ENCODE data around the gene HP1BP3.

DNA sequence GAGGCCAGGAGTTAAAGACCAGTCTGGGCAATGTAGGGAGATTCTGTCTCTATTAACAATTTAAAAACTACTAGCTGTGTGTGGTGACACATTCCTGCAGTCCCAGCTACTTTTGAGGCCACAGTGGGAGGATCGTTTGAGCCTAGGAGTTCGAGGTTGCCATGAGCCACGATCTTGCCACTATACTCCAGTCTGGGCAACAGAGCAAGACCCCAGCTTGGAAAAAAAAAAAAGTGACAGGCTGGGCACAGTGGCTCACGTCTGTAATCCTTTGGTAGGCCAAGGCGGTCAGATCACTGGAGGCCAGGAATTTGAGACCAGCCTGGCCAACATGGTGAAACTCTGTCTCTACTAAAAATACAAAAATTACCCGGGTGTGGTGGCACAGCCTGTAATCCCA is 26.8 kb downstream of the HP1BP3 start:
- TF ChIP-seq, protein P1, sequence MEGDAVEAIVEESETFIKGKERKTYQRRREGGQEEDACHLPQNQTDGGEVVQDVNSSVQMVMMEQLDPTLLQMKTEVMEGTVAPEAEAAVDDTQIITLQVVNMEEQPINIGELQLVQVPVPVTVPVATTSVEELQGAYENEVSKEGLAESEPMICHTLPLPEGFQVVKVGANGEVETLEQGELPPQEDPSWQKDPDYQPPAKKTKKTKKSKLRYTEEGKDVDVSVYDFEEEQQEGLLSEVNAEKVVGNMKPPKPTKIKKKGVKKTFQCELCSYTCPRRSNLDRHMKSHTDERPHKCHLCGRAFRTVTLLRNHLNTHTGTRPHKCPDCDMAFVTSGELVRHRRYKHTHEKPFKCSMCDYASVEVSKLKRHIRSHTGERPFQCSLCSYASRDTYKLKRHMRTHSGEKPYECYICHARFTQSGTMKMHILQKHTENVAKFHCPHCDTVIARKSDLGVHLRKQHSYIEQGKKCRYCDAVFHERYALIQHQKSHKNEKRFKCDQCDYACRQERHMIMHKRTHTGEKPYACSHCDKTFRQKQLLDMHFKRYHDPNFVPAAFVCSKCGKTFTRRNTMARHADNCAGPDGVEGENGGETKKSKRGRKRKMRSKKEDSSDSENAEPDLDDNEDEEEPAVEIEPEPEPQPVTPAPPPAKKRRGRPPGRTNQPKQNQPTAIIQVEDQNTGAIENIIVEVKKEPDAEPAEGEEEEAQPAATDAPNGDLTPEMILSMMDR (IDR thresholded peaks at IDR 0.05 in 2 of 3, conservative IDR thresholded peaks at IDR 0.05 in 1 of 3; ENCODE audit: borderline replicate concordance in 1 of 3, insufficient read depth in 1 of 3, low read depth in 2 of 3, low read length in 2 of 3) = no peak
- TF ChIP-seq POLR2A (IDR thresholded peaks at IDR 0.05; ENCODE audit: borderline replicate concordance, extremely low read depth, insufficient read depth, insufficient read length) (no peak), JUND (IDR thresholded peaks at IDR 0.05) (no peak), CBX3 (IDR thresholded peaks at IDR 0.05; ENCODE audit: low read depth) (no peak), RAD21 (IDR thresholded peaks at IDR 0.05; ENCODE audit: low read depth) (no peak), SIN3A (IDR thresholded peaks at IDR 0.05; ENCODE audit: low read depth) (no peak), EZH2 (IDR thresholded peaks at IDR 0.05) (no peak), POLR2AphosphoS5 (IDR thresholded peaks at IDR 0.05; ENCODE audit: low read depth, low read length) (no peak)
- TF ChIP-seq, protein P2, sequence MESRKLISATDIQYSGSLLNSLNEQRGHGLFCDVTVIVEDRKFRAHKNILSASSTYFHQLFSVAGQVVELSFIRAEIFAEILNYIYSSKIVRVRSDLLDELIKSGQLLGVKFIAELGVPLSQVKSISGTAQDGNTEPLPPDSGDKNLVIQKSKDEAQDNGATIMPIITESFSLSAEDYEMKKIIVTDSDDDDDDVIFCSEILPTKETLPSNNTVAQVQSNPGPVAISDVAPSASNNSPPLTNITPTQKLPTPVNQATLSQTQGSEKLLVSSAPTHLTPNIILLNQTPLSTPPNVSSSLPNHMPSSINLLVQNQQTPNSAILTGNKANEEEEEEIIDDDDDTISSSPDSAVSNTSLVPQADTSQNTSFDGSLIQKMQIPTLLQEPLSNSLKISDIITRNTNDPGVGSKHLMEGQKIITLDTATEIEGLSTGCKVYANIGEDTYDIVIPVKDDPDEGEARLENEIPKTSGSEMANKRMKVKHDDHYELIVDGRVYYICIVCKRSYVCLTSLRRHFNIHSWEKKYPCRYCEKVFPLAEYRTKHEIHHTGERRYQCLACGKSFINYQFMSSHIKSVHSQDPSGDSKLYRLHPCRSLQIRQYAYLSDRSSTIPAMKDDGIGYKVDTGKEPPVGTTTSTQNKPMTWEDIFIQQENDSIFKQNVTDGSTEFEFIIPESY (IDR thresholded peaks at IDR 0.05; ENCODE audit: extremely low read depth, insufficient replicate concordance, low read length) = no peak
- TF ChIP-seq, protein P3, sequence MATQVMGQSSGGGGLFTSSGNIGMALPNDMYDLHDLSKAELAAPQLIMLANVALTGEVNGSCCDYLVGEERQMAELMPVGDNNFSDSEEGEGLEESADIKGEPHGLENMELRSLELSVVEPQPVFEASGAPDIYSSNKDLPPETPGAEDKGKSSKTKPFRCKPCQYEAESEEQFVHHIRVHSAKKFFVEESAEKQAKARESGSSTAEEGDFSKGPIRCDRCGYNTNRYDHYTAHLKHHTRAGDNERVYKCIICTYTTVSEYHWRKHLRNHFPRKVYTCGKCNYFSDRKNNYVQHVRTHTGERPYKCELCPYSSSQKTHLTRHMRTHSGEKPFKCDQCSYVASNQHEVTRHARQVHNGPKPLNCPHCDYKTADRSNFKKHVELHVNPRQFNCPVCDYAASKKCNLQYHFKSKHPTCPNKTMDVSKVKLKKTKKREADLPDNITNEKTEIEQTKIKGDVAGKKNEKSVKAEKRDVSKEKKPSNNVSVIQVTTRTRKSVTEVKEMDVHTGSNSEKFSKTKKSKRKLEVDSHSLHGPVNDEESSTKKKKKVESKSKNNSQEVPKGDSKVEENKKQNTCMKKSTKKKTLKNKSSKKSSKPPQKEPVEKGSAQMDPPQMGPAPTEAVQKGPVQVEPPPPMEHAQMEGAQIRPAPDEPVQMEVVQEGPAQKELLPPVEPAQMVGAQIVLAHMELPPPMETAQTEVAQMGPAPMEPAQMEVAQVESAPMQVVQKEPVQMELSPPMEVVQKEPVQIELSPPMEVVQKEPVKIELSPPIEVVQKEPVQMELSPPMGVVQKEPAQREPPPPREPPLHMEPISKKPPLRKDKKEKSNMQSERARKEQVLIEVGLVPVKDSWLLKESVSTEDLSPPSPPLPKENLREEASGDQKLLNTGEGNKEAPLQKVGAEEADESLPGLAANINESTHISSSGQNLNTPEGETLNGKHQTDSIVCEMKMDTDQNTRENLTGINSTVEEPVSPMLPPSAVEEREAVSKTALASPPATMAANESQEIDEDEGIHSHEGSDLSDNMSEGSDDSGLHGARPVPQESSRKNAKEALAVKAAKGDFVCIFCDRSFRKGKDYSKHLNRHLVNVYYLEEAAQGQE (IDR thresholded peaks at IDR 0.05; ENCODE audit: low read depth) = no peak
- TF ChIP-seq, protein P4, sequence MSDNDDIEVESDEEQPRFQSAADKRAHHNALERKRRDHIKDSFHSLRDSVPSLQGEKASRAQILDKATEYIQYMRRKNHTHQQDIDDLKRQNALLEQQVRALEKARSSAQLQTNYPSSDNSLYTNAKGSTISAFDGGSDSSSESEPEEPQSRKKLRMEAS (IDR thresholded peaks at IDR 0.05) = no peak

Measured in HCT116 (cell line).